SK-N-SH (cell line): ENCODE results near the gene CLDND1. TPM values are rescaled to one million over a fixed set of nuclear protein-coding genes. Genes with fewer than 3 reads are reported as not detected.

Experiments
- CTCF ChIA-PET: fragments of 300-600, 350-600 bp; formaldehyde crosslinking; extraction: SDS; loops from one replicate; lab custom pipeline; 2021; lab: Yijun Ruan, JAX
- POLR2A ChIA-PET: fragments of 350-600 bp; sonication (Branson Sonifier 250); formaldehyde crosslinking; extraction: SDS; loops from one replicate; lab custom pipeline; 2020; ENCODE audit warnings: antibody characterized with exemption, inconsistent platforms; lab: Yijun Ruan, JAX
- DNase-seq: peaks from one replicate; pipeline ENCODE4 v3.0.0; 2012
- H2AFZ ChIP-seq: fragments of 200-600 bp; sonication (generic); 2 replicates; pipeline ENCODE4 v1.8.1; 2016; ENCODE audit warnings: antibody characterized with exemption, mild to moderate bottlenecking, low read depth
- H3F3A ChIP-seq: fragments of 200-600 bp; sonication (generic); replicated peaks from 2 replicates; pipeline ENCODE3; 2016; ENCODE audit warnings: antibody characterized with exemption, mild to moderate bottlenecking; ENCODE audit not compliant: insufficient read depth
- H3K27ac ChIP-seq, 2 experiments: fragments of 200-500 bp in 1 of 2; fragments of 200-600 bp in 1 of 2; sonication (Bioruptor generic) in 1 of 2; sonication (generic), shearing (Covaris generic) in 1 of 2; 2 replicates each; pipeline versions ENCODE4 v1.5.1 to v1.6.1; 2014 to 2016; ENCODE audit warnings: low read depth in 2 of 2, inconsistent platforms in 1 of 2, low read length in 1 of 2, mild to moderate bottlenecking in 1 of 2, mixed read lengths in 1 of 2
- H3K27me3 ChIP-seq: fragments of 200-600 bp; sonication (generic), shearing (Covaris generic); 2 replicates; pipeline ENCODE4 v1.6.1; 2016; ENCODE audit warnings: mixed run types; ENCODE audit not compliant: insufficient read depth
- H3K36me3 ChIP-seq, 2 experiments: fragments of 200-500 bp in 1 of 2; fragments of 200-600 bp in 1 of 2; sonication (Bioruptor generic) in 1 of 2; sonication (generic) in 1 of 2; replicated peaks in 1 of 2; 2 replicates each; pipeline versions ENCODE3 to v1.5.1; 2014 to 2016; ENCODE audit warnings: low read length in 1 of 2, mild to moderate bottlenecking in 1 of 2; ENCODE audit not compliant: insufficient read depth in 2 of 2, control insufficient read depth in 1 of 2
- H3K4me1 ChIP-seq, 2 experiments: fragments of 200-500 bp in 1 of 2; fragments of 200-600 bp in 1 of 2; sonication (Bioruptor generic) in 1 of 2; sonication (generic), shearing (Covaris generic) in 1 of 2; 2 replicates each; pipeline versions ENCODE4 v1.5.1 to v1.6.1; 2014 to 2016; ENCODE audit warnings: low read depth in 1 of 2, low read length in 1 of 2, mixed run types in 1 of 2; ENCODE audit not compliant: insufficient read depth in 2 of 2, control insufficient read depth in 1 of 2
- H3K4me2 ChIP-seq: fragments of 200-600 bp; sonication (generic), shearing (Covaris generic); 2 replicates; pipeline ENCODE4 v1.6.1; 2017; ENCODE audit warnings: mixed run types
- H3K4me3 ChIP-seq, 2 experiments: fragments of 200-500 bp in 1 of 2; fragments of 200-600 bp in 1 of 2; sonication (Bioruptor generic) in 1 of 2; sonication (generic), shearing (Covaris generic) in 1 of 2; 2 replicates each; pipeline versions ENCODE4 v1.5.1 to v1.8.1; 2014 to 2016; ENCODE audit warnings: low read depth in 2 of 2, inconsistent platforms in 1 of 2, low read length in 1 of 2, mild to moderate bottlenecking in 1 of 2, mixed read lengths in 1 of 2, moderate library complexity in 1 of 2
- H3K79me2 ChIP-seq: fragments of 200-600 bp; sonication (generic); 2 replicates; pipeline ENCODE4 v1.8.1; 2017; ENCODE audit warnings: mild to moderate bottlenecking; ENCODE audit not compliant: insufficient read depth
- H3K9ac ChIP-seq: fragments of 200-600 bp; sonication (generic); 2 replicates; pipeline ENCODE4 v1.6.1; 2017; ENCODE audit warnings: mixed run types
- H3K9me2 ChIP-seq: fragments of 200-600 bp; sonication (generic); 2 replicates; pipeline ENCODE4 v1.6.1; 2017; ENCODE audit warnings: mixed run types
- H3K9me3 ChIP-seq: fragments of 200-600 bp; sonication (generic); 2 replicates; pipeline ENCODE4 v1.6.1; 2017; ENCODE audit warnings: mixed run types, mild to moderate bottlenecking, moderate library complexity
- H4K20me1 ChIP-seq: fragments of 200-600 bp; sonication (generic); 2 replicates; pipeline ENCODE4 v1.6.1; 2017; ENCODE audit warnings: mild to moderate bottlenecking, mixed run types; ENCODE audit not compliant: insufficient read depth
- CHD2 ChIP-seq: fragments of 150-350 bp; IDR thresholded peaks from 2 replicates; pipeline ENCODE4 v1.6.1; 2018; ENCODE audit warnings: low read length; ENCODE audit not compliant: partially characterized antibody
- ELF1 ChIP-seq: IDR thresholded peaks from 2 replicates; pipeline ENCODE4 v1.4.0; 2012
- FOXJ3 ChIP-seq: sonication (generic); formaldehyde crosslinking; IDR thresholded peaks from 2 replicates; pipeline ENCODE4 v1.5.1; 2020; ENCODE audit warnings: mild to moderate bottlenecking, missing genetic modification reagents
- FOXM1 ChIP-seq: IDR thresholded peaks from 2 replicates; pipeline ENCODE4 v1.4.0; 2012; ENCODE audit warnings: low read depth, mild to moderate bottlenecking
- JUND ChIP-seq: IDR thresholded peaks from 2 replicates; pipeline ENCODE4 v1.4.0; 2012
- MEF2A ChIP-seq: IDR thresholded peaks from 2 replicates; pipeline ENCODE4 v1.4.0; 2012; ENCODE audit warnings: low read depth, borderline replicate concordance
- MXI1 ChIP-seq: IDR thresholded peaks from 2 replicates; pipeline ENCODE4 v1.6.1; 2012; ENCODE audit warnings: mild to moderate bottlenecking, low read depth, low read length, improper control_type of control experiment
- NRF1 ChIP-seq: IDR thresholded peaks from 2 replicates; pipeline ENCODE4 v1.6.1; 2012; ENCODE audit warnings: low read depth, mild to moderate bottlenecking, low read length
- RFX5 ChIP-seq: IDR thresholded peaks from 2 replicates; pipeline ENCODE4 v1.6.1; 2012; ENCODE audit warnings: mild to moderate bottlenecking, improper control_type of control experiment, low read length
- RXRA ChIP-seq: IDR thresholded peaks from 2 replicates; pipeline ENCODE4 v1.4.0; 2012; ENCODE audit warnings: low read depth, mild to moderate bottlenecking, borderline replicate concordance
- SMC3 ChIP-seq: IDR thresholded peaks from 2 replicates; pipeline ENCODE4 v1.6.1; 2012; ENCODE audit warnings: low read depth, low read length, improper control_type of control experiment
- YY1 ChIP-seq: IDR thresholded peaks from 2 replicates; pipeline ENCODE4 v1.4.0; 2012; ENCODE audit warnings: low read depth, mild to moderate bottlenecking
- WGBS: methylation state at CpG from one replicate; pipeline ENCODE4 v1.1.6; 2017; ENCODE audit warnings: low lambda C conversion rate; 5-methylcytosine and 5-hydroxymethylcytosine counted together
- polyA plus RNA-seq, 3 experiments: library from polyadenylated mRNA; depleted of rRNA; stranded (reverse); fragments of >200 nt; gene quantifications; 2 replicates each; pipeline ENCODE4 v1.2.3, GENCODE V29; 2012
- small RNA-seq, 7 experiments: library from RNA; depleted of rRNA; stranded (forward); fragments of <200 nt; gene quantifications; one replicate each; pipeline ENCODE3, GENCODE V24; 2012
- TF ChIP-seq, protein P1 (sequence below): fragments of 150-350 bp; IDR thresholded peaks from 2 replicates; pipeline ENCODE4 v1.6.1; 2017; ENCODE audit warnings: antibody characterized with exemption, low read length, low read depth, borderline replicate concordance
- TF ChIP-seq, protein P2 (sequence below): IDR thresholded peaks from 2 replicates; pipeline ENCODE4 v1.4.0; 2012; ENCODE audit warnings: low read depth, borderline replicate concordance

CLDND1 gene
- polyA plus RNA-seq, 1 of the 3 experiments (the other 2 are of a cell fraction): 110 TPM

- Histone ChIP-seq H3K79me2 (no peaks in the 10 kb centered on the region), H3K9me2 (no peaks in the 10 kb centered on the region), H3K4me3 (no peak overlapping the region), H3F3A (no peaks in the 10 kb centered on the region), H3K9ac (no peak overlapping the region), H3K36me3 (no peaks in the 10 kb centered on the region), H3K27me3 (no peaks in the 10 kb centered on the region), H3K4me1 (no peaks in the 10 kb centered on the region), H3K27ac (no peak overlapping the region), H4K20me1 (no peaks in the 10 kb centered on the region), H2AFZ (no peak overlapping the region), H3K4me2 (no peak overlapping the region), H3K9me3 (no peaks in the 10 kb centered on the region)
- POLR2A ChIA-PET: interaction anchor here (0.9 kb wide), 1 partner anchor 40 kb away, joined by 4 read pairs; the partner anchor contains the start of gene CLDND1
- no peak for DNase-seq
- 0% methylated on average over 2 of the region's 3 CpGs for WGBS
- TF ChIP-seq SMC3: no peak
- TF ChIP-seq RFX5: no peak
- no peak for TF ChIP-seq YY1
- TF ChIP-seq MEF2A: no peak
- no peak for TF ChIP-seq MXI1
- TF ChIP-seq FOXM1: no peak
- TF ChIP-seq, protein P1, sequence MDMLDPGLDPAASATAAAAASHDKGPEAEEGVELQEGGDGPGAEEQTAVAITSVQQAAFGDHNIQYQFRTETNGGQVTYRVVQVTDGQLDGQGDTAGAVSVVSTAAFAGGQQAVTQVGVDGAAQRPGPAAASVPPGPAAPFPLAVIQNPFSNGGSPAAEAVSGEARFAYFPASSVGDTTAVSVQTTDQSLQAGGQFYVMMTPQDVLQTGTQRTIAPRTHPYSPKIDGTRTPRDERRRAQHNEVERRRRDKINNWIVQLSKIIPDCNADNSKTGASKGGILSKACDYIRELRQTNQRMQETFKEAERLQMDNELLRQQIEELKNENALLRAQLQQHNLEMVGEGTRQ: no peak
- no peak for TF ChIP-seq CHD2
- TF ChIP-seq, protein P2, sequence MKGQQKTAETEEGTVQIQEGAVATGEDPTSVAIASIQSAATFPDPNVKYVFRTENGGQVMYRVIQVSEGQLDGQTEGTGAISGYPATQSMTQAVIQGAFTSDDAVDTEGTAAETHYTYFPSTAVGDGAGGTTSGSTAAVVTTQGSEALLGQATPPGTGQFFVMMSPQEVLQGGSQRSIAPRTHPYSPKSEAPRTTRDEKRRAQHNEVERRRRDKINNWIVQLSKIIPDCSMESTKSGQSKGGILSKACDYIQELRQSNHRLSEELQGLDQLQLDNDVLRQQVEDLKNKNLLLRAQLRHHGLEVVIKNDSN: no peak
- TF ChIP-seq ELF1: no peak
- TF ChIP-seq FOXJ3 (CRISPR knock-in tag): no peak
- TF ChIP-seq RXRA: no peak
- no peak for TF ChIP-seq NRF1
- TF ChIP-seq JUND: no peak
- CTCF ChIA-PET: no interaction called here
These were observed 39.8 kb downstream of the CLDND1 start for GRCh38 chr3:98482717-98483482.

Small RNA genes lying within 50 kb of the gene (small RNA-seq; reads per million reads assigned to genes)
- gene RPL38P4: 0 reads per million in 7 experiments

Other genes with a start within 250 kb of the CLDND1 start
- not detected in 2 replicates for gene OR5H2, start 240.4 kb downstream of the CLDND1 start, polyA plus RNA-seq (2012; rRNA removed)
- gene OR5K4, start 169.0 kb downstream of the CLDND1 start, polyA plus RNA-seq (2012; rRNA removed): not detected in 2 replicates
- gene OR5K3, start 132.2 kb downstream of the CLDND1 start, polyA plus RNA-seq (2012; rRNA removed): not detected in 2 replicates
- gene OR5K1, start 59.7 kb downstream of the CLDND1 start, polyA plus RNA-seq (2012; rRNA removed): not detected in 2 replicates
- not detected in 2 replicates for gene OR5K2, start 25.2 kb downstream of the CLDND1 start, polyA plus RNA-seq (2012; rRNA removed)
- not detected in 2 replicates for gene GPR15, start 9.1 kb upstream of the CLDND1 start, polyA plus RNA-seq (2012; rRNA removed)
- 36.7 and 37.2 TPM in 2 replicates for gene CPOX, start 70.7 kb upstream of the CLDND1 start, polyA plus RNA-seq (2012; rRNA removed)
- 16.3 and 17.9 TPM in 2 replicates for gene ST3GAL6, start 240.4 kb upstream of the CLDND1 start, polyA plus RNA-seq (2012; rRNA removed)